Uterus (tissue), 2 donors: ENCODE data around the gene SNX8.

Source experiments
- CTCF ChIP-seq, 4 experiments: fragments of 200-600 bp in 2 of 4; fragments of 450-650 bp in 2 of 4; sonication (generic) in 2 of 4; IDR thresholded peaks; one replicate each; pipeline ENCODE4 v1.5.1; 2016 to 2019; ENCODE audit warnings: antibody characterized with exemption in 4 of 4, mild to moderate bottlenecking in 2 of 4, moderate library complexity in 1 of 4
- POLR2A ChIP-seq, 2 donors: fragments of 450-650 bp; IDR thresholded peaks; one replicate each; pipeline ENCODE4 v1.6.1; 2016; ENCODE audit warnings: antibody characterized with exemption in 2 of 2, mild to moderate bottlenecking in 1 of 2, moderate library complexity in 1 of 2

GRCh38 chr7:2203766-2204300 is 110.4 kb downstream of the SNX8 start:
- TF ChIP-seq CTCF (IDR thresholded peaks at IDR 0.05) (no peak), POLR2A (IDR thresholded peaks at IDR 0.05) (no peak)
